Calu3 (cell line): ENCODE data around the gene MSL1. TPM values are rescaled to one million over a fixed set of nuclear protein-coding genes. Genes with fewer than 3 reads are reported as not detected.

Experiments used
- BruUV-seq: library from RNA; stranded (reverse); fragments of 400-500 nt; replicated peaks from 2 replicates; lab custom pipeline; 2021; lab: Mats Ljungman, UMichigan
- CTCF ChIA-PET: fragments of 300-600 bp; sonication (Branson Sonifier 250); formaldehyde crosslinking; loops from one replicate; lab custom pipeline; 2022; ENCODE audit warnings: antibody characterized with exemption; lab: Charles Lee
- DNase-seq: peaks from one replicate; pipeline ENCODE4 v3.0.0; 2022
- H3K27ac Mint-ChIP-seq: one replicate; pipeline ENCODE4 v1.8.0; 2022; ENCODE audit warnings: mixed read lengths; ENCODE audit not compliant: unreplicated experiment
- H3K27me3 Mint-ChIP-seq: one replicate; pipeline ENCODE4 v1.8.0; 2022; ENCODE audit warnings: mixed read lengths; ENCODE audit not compliant: unreplicated experiment
- H3K36me3 Mint-ChIP-seq: one replicate; pipeline ENCODE4 v1.8.0; 2022; ENCODE audit warnings: mild to moderate bottlenecking, moderate library complexity, mixed read lengths; ENCODE audit not compliant: insufficient read depth, unreplicated experiment
- H3K4me1 Mint-ChIP-seq: one replicate; pipeline ENCODE4 v1.8.0; 2022; ENCODE audit warnings: mild to moderate bottlenecking, low read depth, mixed read lengths; ENCODE audit not compliant: unreplicated experiment
- H3K4me3 Mint-ChIP-seq: one replicate; pipeline ENCODE4 v1.8.0; 2022; ENCODE audit warnings: mild to moderate bottlenecking, low read depth, moderate library complexity, mixed read lengths; ENCODE audit not compliant: unreplicated experiment
- H3K9me3 Mint-ChIP-seq: one replicate; pipeline ENCODE4 v1.8.0; 2022; ENCODE audit warnings: low read depth, mixed read lengths; ENCODE audit not compliant: unreplicated experiment
- CTCF ChIP-seq: fragments of 200-600 bp; IDR thresholded peaks from one replicate; pipeline ENCODE4 v1.8.0; 2022; ENCODE audit warnings: antibody characterized with exemption; ENCODE audit not compliant: unreplicated experiment
- intact Hi-C: fragments of 100-400 bp; cut with micrococcal nuclease; formaldehyde crosslinking; loops from one replicate; pipeline ENCODE4 v1.10.0; 2022; ENCODE audit not compliant: unreplicated experiment
- total RNA-seq: library from RNA; stranded (reverse); gene quantifications from 2 replicates; pipeline ENCODE4 v1.2.3, GENCODE V29; 2022

Gene MSL1
- total RNA-seq, 1 experiment from 2014 or later = 505 TPM

GRCh38 chr17:40100669-40101366 is 21.0 kb upstream of the MSL1 start:
- H3K4me1 Mint-ChIP-seq = peaks cover 90% of the 10 kb centered on the region

GRCh38 chr17:40101367-40102210 is 20.2 kb upstream of the MSL1 start:
- BruUV-seq = no TSS peak
- CTCF ChIA-PET = interaction anchor here (0.6 to 16.6 kb wide), 58 partner anchors 11 to 937 kb away, joined by 3 to 1006 read pairs (median 5); partner anchors contain the start of genes CASC3, CDC6, CSF3 and ERBB2
- H3K27me3 Mint-ChIP-seq = no peaks in the 10 kb centered on the region
- peaks cover 54% of the 10 kb centered on the region for H3K36me3 Mint-ChIP-seq
- H3K9me3 Mint-ChIP-seq = no peaks in the 10 kb centered on the region
- peak overlapping the region; percentile 80 for H3K4me3 Mint-ChIP-seq
- DNase-seq = no peak
- TF ChIP-seq CTCF = no peak
- H3K4me1 Mint-ChIP-seq = peaks cover 97% of the 10 kb centered on the region
- H3K27ac Mint-ChIP-seq = peak overlapping the region; percentile 85
- intact Hi-C loops = loop anchor here (1.0 kb wide), 1 partner anchor 67 kb away; no protein-coding TSS in a partner anchor

More at GRCh38 chr17:40100669-40101366, 21.0 kb upstream of the MSL1 start:
- intact Hi-C loops = loop anchor here (1.0 kb wide), 1 partner anchor 67 kb away; no protein-coding TSS in a partner anchor
- Mint-ChIP-seq H3K4me3 (peak overlapping the region; percentile 80), H3K27ac (peak overlapping the region; percentile 85), H3K36me3 (peaks cover 61% of the 10 kb centered on the region), H3K27me3 (no peaks in the 10 kb centered on the region), H3K9me3 (no peaks in the 10 kb centered on the region)
- no peak for TF ChIP-seq CTCF
- CTCF ChIA-PET = interaction anchor here (0.5 to 16.6 kb wide), 110 partner anchors 11 to 1501 kb away, joined by 3 to 1006 read pairs (median 4); partner anchors contain the start of genes CASC3, CDC6, CSF3 and ERBB2
- peak; percentile 100 for DNase-seq
- BruUV-seq = TSS peak; percentile 90

GRCh38 chr17:40103071-40103661 is 18.6 kb upstream of the MSL1 start:
- BruUV-seq = no TSS peak
- H3K4me3 Mint-ChIP-seq = peak overlapping the region; percentile 1
- DNase-seq = peak; percentile 75
- TF ChIP-seq CTCF = no peak
- peaks cover 97% of the 10 kb centered on the region for H3K4me1 Mint-ChIP-seq
- intact Hi-C loops = no loop called here
- H3K27me3 Mint-ChIP-seq = no peaks in the 10 kb centered on the region
- no peak overlapping the region for H3K27ac Mint-ChIP-seq
- no peaks in the 10 kb centered on the region for H3K9me3 Mint-ChIP-seq
- peaks cover 50% of the 10 kb centered on the region for H3K36me3 Mint-ChIP-seq
- CTCF ChIA-PET = interaction anchor here (0.5 to 16.6 kb wide), 41 partner anchors 9 to 609 kb away, joined by 3 to 1006 read pairs (median 4); partner anchors contain the start of genes CASC3, CSF3, ERBB2 and MED24

- DNase-seq = no peak
- H3K27ac Mint-ChIP-seq = no peak overlapping the region
- no peak overlapping the region for H3K4me3 Mint-ChIP-seq
- no TSS peak for BruUV-seq
- H3K27me3 Mint-ChIP-seq = no peaks in the 10 kb centered on the region
- no peaks in the 10 kb centered on the region for H3K9me3 Mint-ChIP-seq
- H3K36me3 Mint-ChIP-seq = peaks cover 47% of the 10 kb centered on the region
- intact Hi-C loops = no loop called here
- no peak for TF ChIP-seq CTCF
- peaks cover 97% of the 10 kb centered on the region for H3K4me1 Mint-ChIP-seq
- CTCF ChIA-PET = interaction anchor here (0.5 to 16.6 kb wide), 32 partner anchors 9 to 608 kb away, joined by 3 to 1006 read pairs (median 5); partner anchors contain the start of genes CASC3, CSF3, ERBB2 and MED24
Observed at GRCh38 chr17:40103688-40104087, 18.1 kb upstream of the MSL1 start.
